Activated CD4-positive, alpha-beta T cell treated with anti-CD3 and anti-CD28 coated beads for 36 hours (primary cell): ENCODE results near the gene PCYT2. TPM values are rescaled to one million over a fixed set of nuclear protein-coding genes. Genes with fewer than 3 reads are reported as not detected.
A peak's percentile ranks its signal among the peaks of the same experiment; 100 is the strongest.

ENCODE experiments used
- ATAC-seq: fragments of 200-7000 bp; cut with Tn5 transposase; one replicate; pipeline ENCODE4 v1.10.0; 2021; ENCODE audit warnings: mild to moderate bottlenecking, moderate library complexity
- CTCF ChIA-PET: fragments of 350-600 bp; sonication (Branson Sonifier 250); formaldehyde crosslinking; loops from one replicate; lab custom pipeline; 2021; ENCODE audit warnings: antibody characterized with exemption; lab: Charles Lee
- POLR2A ChIA-PET: fragments of 350-600 bp; sonication (Branson Sonifier 250); formaldehyde crosslinking; loops from one replicate; lab custom pipeline; 2021; ENCODE audit warnings: antibody characterized with exemption, inconsistent platforms; lab: Charles Lee
- DNase-seq: peaks from one replicate; pipeline ENCODE4 v3.0.0-alpha.2; 2020
- H3K27ac Mint-ChIP-seq: one replicate; pipeline ENCODE4 v1.8.0; 2021; ENCODE audit warnings: mixed read lengths
- H3K27me3 Mint-ChIP-seq: one replicate; pipeline ENCODE4 v1.8.0; 2021; ENCODE audit warnings: mixed read lengths
- H3K36me3 Mint-ChIP-seq: one replicate; pipeline ENCODE4 v1.8.0; 2021; ENCODE audit warnings: low read depth, mixed read lengths
- H3K4me1 Mint-ChIP-seq: one replicate; pipeline ENCODE4 v1.8.0; 2021; ENCODE audit warnings: mixed read lengths
- H3K4me3 Mint-ChIP-seq: one replicate; pipeline ENCODE4 v1.8.0; 2021; ENCODE audit warnings: mild to moderate bottlenecking, moderate library complexity, mixed read lengths
- H3K9me3 Mint-ChIP-seq: one replicate; pipeline ENCODE4 v1.8.0; 2021; ENCODE audit warnings: low read depth, mixed read lengths
- intact Hi-C, 2 experiments: fragments of 100-400 bp; cut with DNase I in 1 of 2; cut with micrococcal nuclease in 1 of 2; formaldehyde crosslinking; loops; one replicate each; pipeline versions ENCODE4 v1.14.2 to v1.15.1; 2022 to 2024; cut with DNase I, micrococcal nuclease
- total RNA-seq, 2 experiments: library from RNA; stranded (reverse); gene quantifications; one replicate each; pipeline ENCODE4 v1.2.3, GENCODE V29; 2021

The PCYT2 gene
- total RNA-seq, 2 experiments from 2014 or later, result 19.7 to 24.0 TPM

GRCh38 chr17:81890447-81891302, 20.5 kb downstream of the PCYT2 start:
- Mint-ChIP-seq H3K9me3 (no peaks in the 10 kb centered on the region), H3K27ac (peak overlapping the region; percentile 93), H3K4me3 (peak overlapping the region; percentile 85), H3K27me3 (no peaks in the 10 kb centered on the region), H3K36me3 (peaks cover 59% of the 10 kb centered on the region), H3K4me1 (peaks cover 32% of the 10 kb centered on the region)
- intact Hi-C loops, result loop anchor here (1.0 to 5.0 kb wide), 16 partner anchors 19 to 568 kb away; partner anchors contain the start of genes ARHGDIA (in 2 of the 2), P4HB (in 2 of the 2), ASPSCR1 (in 1 of the 2) and CCDC137 (in 1 of the 2)
- ATAC-seq, result no peak
- POLR2A ChIA-PET, result no interaction called here
- DNase-seq, result peak; percentile 51
- CTCF ChIA-PET, result no interaction called here

GRCh38 chr17:81889602-81890001, 21.6 kb downstream of the PCYT2 start:
- Mint-ChIP-seq H3K27me3 (no peaks in the 10 kb centered on the region), H3K36me3 (peaks cover 61% of the 10 kb centered on the region), H3K27ac (peak overlapping the region; percentile 93), H3K4me3 (peak overlapping the region; percentile 85), H3K4me1 (peaks cover 32% of the 10 kb centered on the region), H3K9me3 (no peaks in the 10 kb centered on the region)
- no peak for ATAC-seq
- ChIA-PET POLR2A (no interaction called here), CTCF (no interaction called here)
- no peak for DNase-seq
- intact Hi-C loops, result loop anchor here (2.0 to 5.0 kb wide), 2 partner anchors 38 to 187 kb away; partner anchors contain the start of genes MAFG (in 1 of the 2) and MRPL12 (in 1 of the 2)

DNA sequence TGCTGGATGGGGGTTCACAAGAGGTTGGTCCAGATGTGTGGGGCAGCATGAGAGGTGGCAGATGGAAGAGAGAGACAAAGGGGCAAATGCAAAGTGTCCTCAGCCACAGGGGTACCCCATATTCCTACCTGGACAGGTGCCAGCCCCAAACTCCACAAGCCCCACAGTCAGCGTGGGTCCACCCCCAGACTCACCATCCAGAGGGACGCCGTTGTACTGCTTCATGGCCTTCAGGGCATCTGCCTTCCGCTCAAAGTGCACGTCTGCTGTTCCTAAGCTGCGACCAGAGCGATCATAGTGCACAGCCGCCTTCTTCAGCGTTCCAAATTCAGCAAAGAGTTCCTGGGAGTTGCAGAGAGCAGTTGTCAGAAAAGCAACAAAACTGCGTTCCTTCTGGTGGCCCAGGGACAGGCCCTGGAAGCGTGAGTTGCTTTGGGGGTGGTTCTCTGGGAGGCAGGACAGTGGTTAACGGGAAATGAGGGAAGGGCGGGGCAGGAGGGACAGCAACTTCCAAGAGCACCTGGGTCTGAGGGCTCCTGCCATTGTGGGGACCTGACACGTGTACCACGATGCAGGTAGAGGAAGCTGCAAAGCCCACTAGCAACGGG, 22.1 kb downstream of the PCYT2 start:
- Mint-ChIP-seq H3K4me3 (peak overlapping the region; percentile 85), H3K36me3 (peaks cover 62% of the 10 kb centered on the region), H3K27me3 (no peaks in the 10 kb centered on the region), H3K27ac (peak overlapping the region; percentile 70), H3K9me3 (no peaks in the 10 kb centered on the region), H3K4me1 (peaks cover 32% of the 10 kb centered on the region)
- ATAC-seq (no peak), DNase-seq (no peak)
- ChIA-PET CTCF (no interaction called here), POLR2A (no interaction called here)
- intact Hi-C loops, result no loop called here

DNA sequence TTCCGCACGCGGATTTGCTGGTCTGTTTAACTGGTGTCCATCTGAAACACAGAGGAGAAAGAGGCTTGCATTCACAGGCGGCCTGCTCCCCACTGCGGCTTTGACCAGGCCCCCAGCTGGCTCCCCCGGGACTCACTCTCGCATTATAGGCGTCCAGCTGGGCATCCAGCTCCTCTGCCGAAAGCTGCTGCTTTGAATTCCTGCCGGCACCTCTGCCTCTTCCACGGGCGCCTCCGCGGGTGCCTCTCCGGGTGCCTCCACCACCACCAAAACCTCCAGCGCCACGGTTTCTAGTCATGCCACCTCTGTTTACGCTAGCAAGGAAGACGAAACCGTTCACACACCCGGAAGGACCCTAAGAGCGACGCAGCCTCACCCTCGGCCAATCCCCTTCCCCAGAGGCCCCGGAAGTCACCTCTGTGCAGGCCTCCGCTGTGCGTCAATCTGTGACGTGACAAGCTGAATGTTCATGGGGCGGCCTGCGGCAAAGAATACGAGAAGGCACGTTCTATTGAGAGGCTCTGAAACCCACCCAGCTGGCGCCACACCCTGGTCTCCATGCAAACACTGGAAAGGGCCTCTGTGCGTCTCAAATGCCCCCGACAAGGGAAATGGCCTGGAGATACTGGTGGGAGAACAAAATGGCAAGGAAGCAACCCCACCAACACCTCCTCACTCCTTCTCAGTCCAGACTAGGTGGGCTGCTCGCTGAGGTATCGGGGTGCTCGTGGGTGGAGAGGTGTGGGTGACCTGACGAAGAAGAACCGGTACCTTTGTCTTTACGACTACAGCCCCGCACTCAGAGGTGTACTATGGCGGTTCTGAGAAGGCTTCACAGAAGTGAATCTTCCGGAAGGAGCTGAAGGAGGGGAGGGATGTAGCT, 22.9 kb downstream of the PCYT2 start:
- Mint-ChIP-seq H3K36me3 (peaks cover 61% of the 10 kb centered on the region), H3K27ac (peak overlapping the region; percentile 33), H3K27me3 (no peaks in the 10 kb centered on the region), H3K9me3 (no peaks in the 10 kb centered on the region), H3K4me1 (peaks cover 29% of the 10 kb centered on the region), H3K4me3 (peak overlapping the region; percentile 85)
- DNase-seq, result no peak
- ChIA-PET CTCF (interaction anchor here (0.5 to 0.9 kb wide), 2 partner anchors 347 to 367 kb away, joined by 3 read pairs; no protein-coding TSS in a partner anchor), POLR2A (no interaction called here)
- ATAC-seq, result no peak
- intact Hi-C loops, result no loop called here

DNA sequence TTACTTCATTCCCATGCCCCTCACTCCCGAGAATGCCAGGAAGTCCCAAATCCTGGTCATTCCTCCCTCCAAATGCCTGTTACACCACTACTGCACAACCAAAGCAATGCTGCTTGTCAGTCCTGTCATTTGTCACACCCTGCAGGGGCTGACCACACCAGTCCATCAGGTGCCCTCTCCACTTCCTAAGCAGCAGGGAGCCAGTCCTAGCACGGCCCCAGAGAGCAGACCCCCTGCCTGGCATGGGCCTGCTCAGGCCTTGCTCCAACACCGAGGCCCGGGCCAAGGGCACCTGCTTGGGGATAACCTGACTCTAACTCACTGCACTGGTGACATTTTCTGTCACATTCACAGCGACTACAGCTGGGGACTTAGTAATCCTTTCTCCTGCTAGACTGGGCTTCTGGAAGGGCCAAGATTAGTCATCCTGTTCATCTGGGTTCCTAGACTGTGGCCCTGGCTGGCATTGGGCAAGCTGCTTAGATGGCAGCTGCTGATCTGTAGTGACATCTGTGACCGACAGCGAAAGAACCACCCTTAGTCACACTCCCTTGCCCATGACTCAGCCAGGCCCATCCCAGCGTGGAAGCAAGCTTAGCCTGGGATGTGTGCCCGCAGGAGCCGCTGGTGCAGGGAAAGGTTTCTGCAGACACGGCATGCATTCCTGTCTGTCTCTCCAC, 25.2 kb downstream of the PCYT2 start:
- ATAC-seq (peak; percentile 21), DNase-seq (no peak)
- Mint-ChIP-seq H3K4me3 (no peak overlapping the region), H3K4me1 (peaks cover 24% of the 10 kb centered on the region), H3K36me3 (peaks cover 70% of the 10 kb centered on the region), H3K27me3 (no peaks in the 10 kb centered on the region), H3K27ac (peak overlapping the region; percentile 4), H3K9me3 (no peaks in the 10 kb centered on the region)
- ChIA-PET CTCF (interaction anchor here (1.2 to 2.7 kb wide), 3 partner anchors 12 to 16 kb away, joined by 3 to 14 read pairs (median 3); no protein-coding TSS in a partner anchor), POLR2A (interaction anchor here (0.7 to 2.3 kb wide), 4 partner anchors 13 to 158 kb away, joined by 3 to 14 read pairs (median 4); no protein-coding TSS in a partner anchor)
- intact Hi-C loops, result no loop called here

GRCh38 chr17:81885454-81885853, 25.7 kb downstream of the PCYT2 start:
- H3K36me3 Mint-ChIP-seq, result peaks cover 68% of the 10 kb centered on the region
- no peaks in the 10 kb centered on the region for H3K9me3 Mint-ChIP-seq
- no peaks in the 10 kb centered on the region for H3K27me3 Mint-ChIP-seq
- intact Hi-C loops, result no loop called here
- no peak for DNase-seq
- ATAC-seq, result no peak
- H3K27ac Mint-ChIP-seq, result peak overlapping the region; percentile 4
- H3K4me1 Mint-ChIP-seq, result peaks cover 23% of the 10 kb centered on the region
- H3K4me3 Mint-ChIP-seq, result no peak overlapping the region
- ChIA-PET CTCF (interaction anchor here (2.7 kb wide), 1 partner anchor 16 kb away, joined by 14 read pairs; no protein-coding TSS in a partner anchor), POLR2A (interaction anchor here (0.6 to 2.3 kb wide), 3 partner anchors 12 to 631 kb away, joined by 3 to 14 read pairs (median 5); no protein-coding TSS in a partner anchor)

DNA sequence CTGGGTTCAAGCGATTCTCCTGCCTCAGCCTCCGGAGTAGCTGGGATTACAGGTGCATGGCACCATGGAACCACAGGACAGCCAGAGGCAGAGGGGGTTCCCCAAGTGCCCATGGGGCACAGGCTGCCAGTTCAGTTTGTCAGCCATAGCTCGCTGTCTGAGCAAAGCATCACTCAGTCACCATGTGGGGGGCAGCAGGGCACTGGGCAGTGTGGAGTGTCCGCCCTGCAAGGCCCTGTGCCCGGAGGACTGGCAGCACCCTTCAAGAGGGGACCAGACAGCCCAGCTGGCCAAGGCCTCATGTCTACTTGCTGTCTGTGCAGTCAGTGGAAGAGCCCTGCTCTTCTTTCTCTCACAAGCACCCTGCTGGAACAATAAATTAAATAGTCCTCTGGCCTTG, 26.2 kb downstream of the PCYT2 start:
- intact Hi-C loops, result no loop called here
- POLR2A ChIA-PET, result interaction anchor here (0.6 to 2.3 kb wide), 3 partner anchors 12 to 631 kb away, joined by 4 to 14 read pairs (median 5); no protein-coding TSS in a partner anchor
- peaks cover 66% of the 10 kb centered on the region for H3K36me3 Mint-ChIP-seq

DNA sequence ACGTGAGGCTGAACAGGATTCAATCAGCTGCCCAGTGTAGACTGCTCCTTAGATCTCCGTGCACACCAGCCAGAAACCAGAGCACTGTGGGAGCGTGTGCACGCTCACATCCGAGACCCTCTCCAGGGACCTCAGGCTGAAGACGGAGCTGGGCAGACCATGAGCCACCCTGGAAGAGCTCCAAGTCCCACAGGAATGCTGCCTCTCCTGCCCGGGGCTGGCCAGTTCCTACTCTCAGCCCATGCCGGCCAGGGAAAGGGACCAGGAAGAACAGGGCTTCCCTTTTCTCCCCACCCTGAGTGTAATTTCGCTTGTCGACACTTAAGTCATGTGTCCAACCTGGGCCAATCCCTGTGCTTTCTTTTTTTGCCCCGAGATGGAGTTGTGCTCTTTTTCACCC, 26.7 kb downstream of the PCYT2 start:
- ATAC-seq, result peak; percentile 24
- ChIA-PET CTCF (no interaction called here), POLR2A (interaction anchor here (0.6 to 2.3 kb wide), 3 partner anchors 11 to 541 kb away, joined by 3 to 14 read pairs (median 4); no protein-coding TSS in a partner anchor)
- Mint-ChIP-seq H3K9me3 (no peaks in the 10 kb centered on the region), H3K4me1 (peaks cover 17% of the 10 kb centered on the region), H3K4me3 (no peak overlapping the region), H3K27me3 (no peaks in the 10 kb centered on the region), H3K36me3 (peaks cover 65% of the 10 kb centered on the region), H3K27ac (no peak overlapping the region)
- intact Hi-C loops, result no loop called here
- DNase-seq, result no peak

More for the DNA sequence above, 26.2 kb downstream of the PCYT2 start:
- no peak overlapping the region for H3K27ac Mint-ChIP-seq
- no peak for DNase-seq
- no peaks in the 10 kb centered on the region for H3K9me3 Mint-ChIP-seq
- CTCF ChIA-PET, result interaction anchor here (2.7 kb wide), 1 partner anchor 15 kb away, joined by 14 read pairs; no protein-coding TSS in a partner anchor
- H3K4me1 Mint-ChIP-seq, result peaks cover 19% of the 10 kb centered on the region
- H3K4me3 Mint-ChIP-seq, result no peak overlapping the region
- no peaks in the 10 kb centered on the region for H3K27me3 Mint-ChIP-seq
- no peak for ATAC-seq

- ATAC-seq (no peak), DNase-seq (no peak)
- POLR2A ChIA-PET, result no interaction called here
- no peaks in the 10 kb centered on the region for H3K27me3 Mint-ChIP-seq
- H3K36me3 Mint-ChIP-seq, result peaks cover 39% of the 10 kb centered on the region
- CTCF ChIA-PET, result interaction anchor here (1.4 kb wide), 1 partner anchor 9 kb away, joined by 5 read pairs; no protein-coding TSS in a partner anchor
- H3K4me1 Mint-ChIP-seq, result peaks cover 7% of the 10 kb centered on the region
- no peaks in the 10 kb centered on the region for H3K9me3 Mint-ChIP-seq
- intact Hi-C loops, result no loop called here
- no peak overlapping the region for H3K27ac Mint-ChIP-seq
- no peak overlapping the region for H3K4me3 Mint-ChIP-seq
Measured at GRCh38 chr17:81879121-81879520, 32.1 kb downstream of the PCYT2 start.

- Mint-ChIP-seq H3K4me1 (peaks cover 15% of the 10 kb centered on the region), H3K4me3 (no peak overlapping the region), H3K9me3 (no peaks in the 10 kb centered on the region), H3K27ac (no peak overlapping the region), H3K36me3 (peaks cover 38% of the 10 kb centered on the region), H3K27me3 (no peaks in the 10 kb centered on the region)
- ChIA-PET POLR2A (no interaction called here), CTCF (no interaction called here)
- intact Hi-C loops, result no loop called here
- DNase-seq (no peak), ATAC-seq (no peak)
Measured at GRCh38 chr17:81878294-81878693, 32.9 kb downstream of the PCYT2 start.
